Adipocyte (in vitro differentiated cells): ENCODE data around the gene NEDD4L.
A peak's percentile ranks its signal among the peaks of the same experiment; 100 is the strongest.

Source experiments
- DNase-seq: peaks from one replicate; pipeline ENCODE4 v3.0.0-alpha.2; 2015; ENCODE audit warnings: low read depth
- H3K27me3 ChIP-seq: replicated peaks from 2 replicates; pipeline ENCODE4 v1.7.0; 2013; ENCODE audit warnings: mild to moderate bottlenecking, low read length, moderate library complexity; ENCODE audit not compliant: control insufficient read depth, insufficient read depth
- H3K36me3 ChIP-seq: 2 replicates; pipeline ENCODE4 v1.7.0; 2013; ENCODE audit warnings: low read length, mild to moderate bottlenecking, moderate library complexity; ENCODE audit not compliant: control insufficient read depth, insufficient read depth, severe bottlenecking
- H3K4me1 ChIP-seq: 2 replicates; pipeline ENCODE4 v1.7.0; 2013; ENCODE audit warnings: mild to moderate bottlenecking, low read length, moderate library complexity; ENCODE audit not compliant: control insufficient read depth, insufficient read depth
- H3K4me3 ChIP-seq: 2 replicates; pipeline ENCODE4 v1.7.0; 2013; ENCODE audit warnings: mild to moderate bottlenecking, low read length, moderate library complexity
- H3K9ac ChIP-seq: 2 replicates; pipeline ENCODE4 v1.7.0; 2013; ENCODE audit warnings: mild to moderate bottlenecking, low read length, moderate library complexity
- H3K9me3 ChIP-seq: 2 replicates; pipeline ENCODE4 v1.7.0; 2013; ENCODE audit warnings: mild to moderate bottlenecking, low read length, moderate library complexity; ENCODE audit not compliant: control insufficient read depth

NEDD4L gene

GRCh38 chr18:58411323-58411722 is 367.3 kb downstream of the NEDD4L start:
- no peak overlapping the region for H3K4me3 ChIP-seq
- H3K4me1 ChIP-seq = peaks cover 32% of the 10 kb centered on the region
- no peaks in the 10 kb centered on the region for H3K27me3 ChIP-seq
- H3K9ac ChIP-seq = no peak overlapping the region
- DNase-seq = no peak
- no peaks in the 10 kb centered on the region for H3K9me3 ChIP-seq
- no peaks in the 10 kb centered on the region for H3K36me3 ChIP-seq

- no peak for DNase-seq
- no peak overlapping the region for H3K4me3 ChIP-seq
- H3K4me1 ChIP-seq = peaks cover 44% of the 10 kb centered on the region
- no peaks in the 10 kb centered on the region for H3K36me3 ChIP-seq
- H3K9me3 ChIP-seq = no peaks in the 10 kb centered on the region
- no peak overlapping the region for H3K9ac ChIP-seq
- H3K27me3 ChIP-seq = no peaks in the 10 kb centered on the region
Measured at GRCh38 chr18:58412844-58413666, 369.0 kb downstream of the NEDD4L start.

GRCh38 chr18:58413667-58414628 is 369.9 kb downstream of the NEDD4L start:
- Histone ChIP-seq H3K27me3 (no peaks in the 10 kb centered on the region), H3K36me3 (no peaks in the 10 kb centered on the region), H3K9me3 (no peaks in the 10 kb centered on the region), H3K4me1 (peaks cover 39% of the 10 kb centered on the region), H3K4me3 (no peak overlapping the region), H3K9ac (no peak overlapping the region)
- no peak for DNase-seq

GRCh38 chr18:58416014-58416703 is 372.1 kb downstream of the NEDD4L start:
- DNase-seq = no peak
- Histone ChIP-seq H3K36me3 (no peaks in the 10 kb centered on the region), H3K4me3 (no peak overlapping the region), H3K9me3 (no peaks in the 10 kb centered on the region), H3K4me1 (peaks cover 36% of the 10 kb centered on the region), H3K9ac (no peak overlapping the region), H3K27me3 (no peaks in the 10 kb centered on the region)

- H3K36me3 ChIP-seq = no peaks in the 10 kb centered on the region
- H3K27me3 ChIP-seq = no peaks in the 10 kb centered on the region
- H3K9me3 ChIP-seq = no peaks in the 10 kb centered on the region
- H3K9ac ChIP-seq = no peak overlapping the region
- peak; percentile 64 for DNase-seq
- no peak overlapping the region for H3K4me3 ChIP-seq
- peaks cover 36% of the 10 kb centered on the region for H3K4me1 ChIP-seq
Measured at GRCh38 chr18:58416704-58417683, 373.0 kb downstream of the NEDD4L start.

GRCh38 chr18:58417752-58418151 is 373.7 kb downstream of the NEDD4L start:
- DNase-seq = peak; percentile 42
- Histone ChIP-seq H3K27me3 (no peaks in the 10 kb centered on the region), H3K4me3 (no peak overlapping the region), H3K9me3 (no peaks in the 10 kb centered on the region), H3K9ac (no peak overlapping the region), H3K36me3 (no peaks in the 10 kb centered on the region), H3K4me1 (peaks cover 36% of the 10 kb centered on the region)

- Histone ChIP-seq H3K4me1 (peaks cover 36% of the 10 kb centered on the region), H3K27me3 (no peaks in the 10 kb centered on the region), H3K9ac (no peak overlapping the region), H3K36me3 (no peaks in the 10 kb centered on the region), H3K9me3 (no peaks in the 10 kb centered on the region), H3K4me3 (no peak overlapping the region)
- DNase-seq = no peak
Measured at GRCh38 chr18:58418361-58418760, 374.3 kb downstream of the NEDD4L start.

- Histone ChIP-seq H3K4me3 (no peak overlapping the region), H3K27me3 (no peaks in the 10 kb centered on the region), H3K4me1 (peaks cover 26% of the 10 kb centered on the region), H3K36me3 (no peaks in the 10 kb centered on the region), H3K9me3 (no peaks in the 10 kb centered on the region), H3K9ac (no peak overlapping the region)
- no peak for DNase-seq
Measured at GRCh38 chr18:58419587-58420199, 375.7 kb downstream of the NEDD4L start.

- Histone ChIP-seq H3K36me3 (no peaks in the 10 kb centered on the region), H3K9ac (no peak overlapping the region), H3K4me1 (no peaks in the 10 kb centered on the region), H3K9me3 (no peaks in the 10 kb centered on the region), H3K4me3 (no peak overlapping the region), H3K27me3 (no peaks in the 10 kb centered on the region)
- DNase-seq = no peak
Measured at GRCh38 chr18:58426611-58427010, 382.6 kb downstream of the NEDD4L start.

GRCh38 chr18:58427321-58427720 is 383.3 kb downstream of the NEDD4L start:
- Histone ChIP-seq H3K36me3 (no peaks in the 10 kb centered on the region), H3K27me3 (no peaks in the 10 kb centered on the region), H3K4me3 (no peak overlapping the region), H3K9me3 (no peaks in the 10 kb centered on the region), H3K9ac (no peak overlapping the region), H3K4me1 (no peaks in the 10 kb centered on the region)
- no peak for DNase-seq
